PC-3 (cell line): Measurements from ENCODE around the gene SLC5A5. TPM values are rescaled to one million over a fixed set of nuclear protein-coding genes. Genes with fewer than 3 reads are reported as not detected.

ENCODE experiments used
- ATAC-seq: fragments of 200-7000 bp; cut with Tn5 transposase; 2 replicates; pipeline ENCODE4 v1.9.1; 2020; ENCODE audit warnings: mild to moderate bottlenecking, moderate library complexity
- BruUV-seq: library from RNA; stranded (reverse); fragments of 400-500 nt; replicated peaks from 2 replicates; lab custom pipeline; 2021; lab: Mats Ljungman, UMichigan
- CTCF ChIA-PET: fragments of 300-600 bp; sonication (Branson Sonifier 250); formaldehyde crosslinking; loops from one replicate; lab custom pipeline; 2022; ENCODE audit warnings: antibody characterized with exemption; lab: Charles Lee
- POLR2A ChIA-PET: fragments of 300-600 bp; sonication (Branson Sonifier 250); formaldehyde crosslinking; loops from one replicate; lab custom pipeline; 2022; ENCODE audit warnings: antibody characterized with exemption; ENCODE audit not compliant: unreplicated experiment; lab: Charles Lee
- DNase-seq: peaks from one replicate; pipeline ENCODE4 v3.0.0-alpha.2; 2015
- H2AFZ ChIP-seq: fragments of 300-600 bp; sonication (generic); 2 replicates; pipeline ENCODE4 v1.6.0; 2016; ENCODE audit warnings: antibody characterized with exemption, low read length
- H3F3A ChIP-seq: fragments of 300-600 bp; sonication (generic); one replicate; pipeline ENCODE4 v1.6.0; 2017; ENCODE audit warnings: antibody characterized with exemption, low read length, control low read depth, mild to moderate bottlenecking; ENCODE audit not compliant: unreplicated experiment
- H3K27ac ChIP-seq: fragments of 300-600 bp; sonication (generic); 2 replicates; pipeline ENCODE4 v1.5.1; 2016; ENCODE audit warnings: mild to moderate bottlenecking, low read length
- H3K27me3 ChIP-seq: fragments of 300-600 bp; sonication (generic); 2 replicates; pipeline ENCODE4 v1.6.1; 2016; ENCODE audit warnings: low read length, mixed read lengths
- H3K36me3 ChIP-seq: fragments of 300-600 bp; sonication (generic); 2 replicates; pipeline ENCODE4 v1.6.1; 2016; ENCODE audit warnings: low read depth, mixed run types, low read length, mixed read lengths
- H3K4me1 ChIP-seq: fragments of 300-600 bp; sonication (generic); 2 replicates; pipeline ENCODE4 v1.5.1; 2016; ENCODE audit warnings: low read length; ENCODE audit not compliant: insufficient read depth
- H3K4me2 ChIP-seq: fragments of 300-600 bp; sonication (generic); 2 replicates; pipeline ENCODE4 v1.6.0; 2016; ENCODE audit warnings: low read length
- H3K4me3 ChIP-seq: fragments of 300-600 bp; sonication (generic); 2 replicates; pipeline ENCODE4 v1.5.1; 2016; ENCODE audit warnings: mild to moderate bottlenecking, low read length, mixed read lengths
- H3K79me2 ChIP-seq: fragments of 300-600 bp; sonication (generic); 2 replicates; pipeline ENCODE4 v1.6.1; 2017; ENCODE audit warnings: low read length, mixed read lengths
- H3K9ac ChIP-seq: fragments of 300-600 bp; sonication (generic); 2 replicates; pipeline ENCODE4 v1.6.0; 2016; ENCODE audit warnings: mild to moderate bottlenecking, low read length
- H3K9me2 ChIP-seq: fragments of 300-600 bp; sonication (generic); replicated peaks from 2 replicates; pipeline ENCODE4 v1.6.1; 2016; ENCODE audit warnings: mixed run types, low read length, mixed read lengths
- H3K9me3 ChIP-seq: fragments of 300-600 bp; sonication (generic); 2 replicates; pipeline ENCODE4 v1.6.1; 2016; ENCODE audit warnings: low read length, mixed read lengths
- H4K20me1 ChIP-seq: fragments of 300-600 bp; sonication (generic); 2 replicates; pipeline ENCODE4 v1.6.1; 2016; ENCODE audit warnings: low read length, mixed read lengths
- EZH2 ChIP-seq: fragments of 300-600 bp; sonication (generic); IDR thresholded peaks from one replicate; pipeline ENCODE4 v1.6.1; 2017; ENCODE audit warnings: antibody characterized with exemption, mild to moderate bottlenecking, low read length; ENCODE audit not compliant: unreplicated experiment
- EZH2phosphoT487 ChIP-seq: fragments of 300-600 bp; sonication (generic); IDR thresholded peaks from 2 replicates; pipeline ENCODE4 v1.6.1; 2018; ENCODE audit warnings: mild to moderate bottlenecking, antibody characterized with exemption, low read length, borderline replicate concordance
- intact Hi-C: fragments of 100-400 bp; cut with micrococcal nuclease; formaldehyde crosslinking; loops from 2 replicates; pipeline ENCODE4 v1.9.0; 2023
- total RNA-seq: library from RNA; depleted of rRNA; stranded (reverse); fragments of >200 nt; gene quantifications from 2 replicates; pipeline ENCODE4 v1.2.3, GENCODE V29; 2014
- TF ChIP-seq, protein P1 (sequence below): fragments of 300-600 bp; sonication (generic); conservative IDR thresholded peaks from 2 replicates; pipeline ENCODE4 v1.5.1; 2017; ENCODE audit warnings: antibody characterized with exemption, low read depth, mild to moderate bottlenecking, low read length

The SLC5A5 gene
- total RNA-seq, 1 experiment from 2014 or later, result not detected

GRCh38 chr19:17866312-17866963, 5.3 kb upstream of the SLC5A5 start:
- Histone ChIP-seq H3K9me3 (no peaks in the 10 kb centered on the region), H3K4me2 (no peak overlapping the region), H3F3A (peaks cover 35% of the 10 kb centered on the region), H3K27me3 (0 out of 2 replicates have a peak, but pooled peaks cover 3% of the 10 kb centered on the region), H3K27ac (no peak overlapping the region), H3K9ac (no peak overlapping the region), H2AFZ (no peak overlapping the region), H4K20me1 (peaks cover 35% of the 10 kb centered on the region), H3K4me3 (no peak overlapping the region), H3K4me1 (peaks cover 20% of the 10 kb centered on the region), H3K36me3 (peaks cover 33% of the 10 kb centered on the region), H3K9me2 (no peaks in the 10 kb centered on the region), H3K79me2 (peaks cover 12% of the 10 kb centered on the region)
- no peak for ATAC-seq
- intact Hi-C loops, result no loop called here
- no TSS peak for BruUV-seq
- POLR2A ChIA-PET, result interaction anchor here (1.1 kb wide), 1 partner anchor 66 kb away, joined by 3 read pairs; the partner anchor contains the start of gene CCDC124
- DNase-seq, result no peak
- no peak for TF ChIP-seq EZH2
- no peak for TF ChIP-seq EZH2phosphoT487
- TF ChIP-seq, protein P1, sequence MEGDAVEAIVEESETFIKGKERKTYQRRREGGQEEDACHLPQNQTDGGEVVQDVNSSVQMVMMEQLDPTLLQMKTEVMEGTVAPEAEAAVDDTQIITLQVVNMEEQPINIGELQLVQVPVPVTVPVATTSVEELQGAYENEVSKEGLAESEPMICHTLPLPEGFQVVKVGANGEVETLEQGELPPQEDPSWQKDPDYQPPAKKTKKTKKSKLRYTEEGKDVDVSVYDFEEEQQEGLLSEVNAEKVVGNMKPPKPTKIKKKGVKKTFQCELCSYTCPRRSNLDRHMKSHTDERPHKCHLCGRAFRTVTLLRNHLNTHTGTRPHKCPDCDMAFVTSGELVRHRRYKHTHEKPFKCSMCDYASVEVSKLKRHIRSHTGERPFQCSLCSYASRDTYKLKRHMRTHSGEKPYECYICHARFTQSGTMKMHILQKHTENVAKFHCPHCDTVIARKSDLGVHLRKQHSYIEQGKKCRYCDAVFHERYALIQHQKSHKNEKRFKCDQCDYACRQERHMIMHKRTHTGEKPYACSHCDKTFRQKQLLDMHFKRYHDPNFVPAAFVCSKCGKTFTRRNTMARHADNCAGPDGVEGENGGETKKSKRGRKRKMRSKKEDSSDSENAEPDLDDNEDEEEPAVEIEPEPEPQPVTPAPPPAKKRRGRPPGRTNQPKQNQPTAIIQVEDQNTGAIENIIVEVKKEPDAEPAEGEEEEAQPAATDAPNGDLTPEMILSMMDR, result no peak
- CTCF ChIA-PET, result no interaction called here

GRCh38 chr19:17866964-17867486, 4.7 kb upstream of the SLC5A5 start:
- Histone ChIP-seq H2AFZ (no peak overlapping the region), H3K4me3 (no peak overlapping the region), H3K27ac (no peak overlapping the region), H3K79me2 (peaks cover 6% of the 10 kb centered on the region), H3F3A (peaks cover 30% of the 10 kb centered on the region), H3K4me2 (no peak overlapping the region), H3K4me1 (peaks cover 14% of the 10 kb centered on the region), H3K9ac (no peak overlapping the region), H3K9me3 (no peaks in the 10 kb centered on the region), H3K9me2 (no peaks in the 10 kb centered on the region), H4K20me1 (peaks cover 29% of the 10 kb centered on the region), H3K36me3 (peaks cover 27% of the 10 kb centered on the region), H3K27me3 (0 out of 2 replicates have a peak, but pooled peaks cover 7% of the 10 kb centered on the region)
- TF ChIP-seq EZH2 (no peak), EZH2phosphoT487 (no peak)
- TF ChIP-seq, protein P1, result no peak
- ChIA-PET CTCF (no interaction called here), POLR2A (no interaction called here)
- DNase-seq, result no peak
- ATAC-seq, result no peak
- BruUV-seq, result no TSS peak
- intact Hi-C loops, result no loop called here

- Histone ChIP-seq H4K20me1 (peaks cover 13% of the 10 kb centered on the region), H2AFZ (no peak overlapping the region), H3K9ac (no peak overlapping the region), H3K9me3 (no peaks in the 10 kb centered on the region), H3F3A (peaks cover 20% of the 10 kb centered on the region), H3K9me2 (no peaks in the 10 kb centered on the region), H3K27ac (no peak overlapping the region), H3K4me2 (no peak overlapping the region), H3K79me2 (no peaks in the 10 kb centered on the region), H3K4me3 (no peak overlapping the region), H3K27me3 (0 out of 2 replicates have a peak, but pooled peaks cover 12% of the 10 kb centered on the region), H3K36me3 (peaks cover 10% of the 10 kb centered on the region), H3K4me1 (peaks cover 10% of the 10 kb centered on the region)
- intact Hi-C loops, result no loop called here
- BruUV-seq, result no TSS peak
- no peak for ATAC-seq
- ChIA-PET CTCF (no interaction called here), POLR2A (no interaction called here)
- no peak for DNase-seq
- TF ChIP-seq EZH2 (no peak), EZH2phosphoT487 (no peak)
- TF ChIP-seq, protein P1, result no peak
These were observed 3.1 kb upstream of the SLC5A5 start for GRCh38 chr19:17868669-17869068.
